Measurements from ENCODE around the gene STKLD1. TPM values are rescaled to one million over a fixed set of nuclear protein-coding genes. Genes with fewer than 3 reads are reported as not detected.
A peak's percentile ranks its signal among the peaks of the same experiment; 100 is the strongest.

STKLD1 gene
- total RNA-seq, 1 donor from 2014 or later = not detected

DNA sequence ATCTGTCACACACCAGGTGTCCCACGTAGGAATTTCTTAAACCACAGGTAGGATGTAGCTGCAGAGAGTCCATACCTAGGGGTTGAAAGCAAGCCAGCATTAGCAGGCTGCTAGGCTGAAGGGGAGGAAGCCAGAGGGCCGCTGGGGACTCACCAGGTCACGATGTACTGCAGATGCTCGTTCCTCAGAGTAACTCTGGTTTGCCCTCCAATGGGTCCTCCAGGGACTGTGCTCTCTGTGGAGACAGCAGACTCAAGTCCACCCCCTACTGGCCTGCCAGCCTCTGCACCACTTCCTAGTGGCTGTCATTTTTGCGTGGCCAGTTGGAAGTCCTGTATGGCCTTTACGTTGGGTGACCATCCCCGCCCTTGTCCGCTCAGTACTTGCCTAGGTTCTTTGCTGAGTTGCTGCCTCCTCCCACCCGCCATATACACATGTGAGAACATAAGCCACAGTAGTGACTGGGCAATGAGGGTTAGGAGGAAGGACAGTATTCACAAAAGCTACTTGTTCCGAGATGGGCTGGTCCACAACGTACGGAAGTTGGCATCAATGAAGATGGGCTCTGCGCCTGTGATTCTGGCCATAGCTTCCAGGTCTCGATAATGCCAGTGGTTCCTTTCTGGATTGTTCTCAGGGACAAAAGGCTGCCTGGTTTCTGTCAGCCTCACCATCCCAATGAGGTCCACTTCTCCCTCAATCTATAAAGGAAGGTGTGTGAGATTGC, 24.1 kb upstream of the STKLD1 start:
- Histone ChIP-seq H3K27me3 (ENCODE audit: control insufficient read depth, insufficient read depth, low read length) (no peaks in the 10 kb centered on the region), H3K4me3 (ENCODE audit: low read depth, low read length) (no peak overlapping the region), H3K36me3 (ENCODE audit: control insufficient read depth, insufficient read depth, low read length) (peaks cover 10% of the 10 kb centered on the region)
- DNase-seq (ENCODE audit: low read depth) = no peak
- TF ChIP-seq, protein P1, sequence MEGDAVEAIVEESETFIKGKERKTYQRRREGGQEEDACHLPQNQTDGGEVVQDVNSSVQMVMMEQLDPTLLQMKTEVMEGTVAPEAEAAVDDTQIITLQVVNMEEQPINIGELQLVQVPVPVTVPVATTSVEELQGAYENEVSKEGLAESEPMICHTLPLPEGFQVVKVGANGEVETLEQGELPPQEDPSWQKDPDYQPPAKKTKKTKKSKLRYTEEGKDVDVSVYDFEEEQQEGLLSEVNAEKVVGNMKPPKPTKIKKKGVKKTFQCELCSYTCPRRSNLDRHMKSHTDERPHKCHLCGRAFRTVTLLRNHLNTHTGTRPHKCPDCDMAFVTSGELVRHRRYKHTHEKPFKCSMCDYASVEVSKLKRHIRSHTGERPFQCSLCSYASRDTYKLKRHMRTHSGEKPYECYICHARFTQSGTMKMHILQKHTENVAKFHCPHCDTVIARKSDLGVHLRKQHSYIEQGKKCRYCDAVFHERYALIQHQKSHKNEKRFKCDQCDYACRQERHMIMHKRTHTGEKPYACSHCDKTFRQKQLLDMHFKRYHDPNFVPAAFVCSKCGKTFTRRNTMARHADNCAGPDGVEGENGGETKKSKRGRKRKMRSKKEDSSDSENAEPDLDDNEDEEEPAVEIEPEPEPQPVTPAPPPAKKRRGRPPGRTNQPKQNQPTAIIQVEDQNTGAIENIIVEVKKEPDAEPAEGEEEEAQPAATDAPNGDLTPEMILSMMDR (IDR thresholded peaks at IDR 0.05; ENCODE audit: insufficient read depth, low read length, poor library complexity, severe bottlenecking) = peak; percentile 67

DNA sequence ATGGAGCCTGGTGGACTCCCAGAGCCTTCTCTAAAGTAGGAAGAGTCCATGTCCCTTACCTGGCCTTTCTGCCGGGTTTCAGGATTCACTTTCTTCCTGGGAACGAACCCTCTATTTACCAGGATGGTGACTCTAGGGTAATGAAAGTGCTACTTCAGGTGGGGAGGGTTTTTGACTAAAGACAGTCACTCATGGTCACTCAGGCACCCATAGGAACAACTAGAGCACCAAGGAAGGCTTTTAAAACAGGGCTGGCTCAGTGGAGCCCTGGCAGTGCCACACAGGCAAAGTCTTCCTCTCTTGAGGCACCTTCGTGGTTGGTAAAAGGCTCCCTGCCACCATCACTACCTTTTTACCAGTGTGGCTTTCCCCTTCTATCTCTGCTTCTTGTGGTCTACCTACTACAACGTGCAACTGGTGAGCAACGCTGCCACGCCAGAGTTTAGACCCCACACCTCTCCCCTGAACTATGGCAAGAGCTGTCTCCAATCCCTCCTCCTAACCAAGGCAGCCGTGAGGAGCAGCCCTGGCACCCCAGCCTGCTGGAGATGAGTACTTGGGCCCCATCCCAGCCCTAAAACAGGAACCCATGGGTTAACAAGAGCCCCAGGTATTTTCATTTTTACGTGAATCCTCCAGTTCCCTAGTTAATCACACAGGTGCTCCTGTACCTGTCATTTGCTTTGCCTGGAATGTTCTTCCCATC, 23.4 kb upstream of the STKLD1 start:
- H3K27me3 ChIP-seq (ENCODE audit: control insufficient read depth, insufficient read depth, low read length) = no peaks in the 10 kb centered on the region
- H3K4me3 ChIP-seq (ENCODE audit: low read depth, low read length) = no peak overlapping the region
- DNase-seq (ENCODE audit: low read depth) = no peak
- H3K36me3 ChIP-seq (ENCODE audit: control insufficient read depth, insufficient read depth, low read length) = peaks cover 10% of the 10 kb centered on the region
- TF ChIP-seq, protein P1 (IDR thresholded peaks at IDR 0.05; ENCODE audit: insufficient read depth, low read length, poor library complexity, severe bottlenecking) = no peak

DNA sequence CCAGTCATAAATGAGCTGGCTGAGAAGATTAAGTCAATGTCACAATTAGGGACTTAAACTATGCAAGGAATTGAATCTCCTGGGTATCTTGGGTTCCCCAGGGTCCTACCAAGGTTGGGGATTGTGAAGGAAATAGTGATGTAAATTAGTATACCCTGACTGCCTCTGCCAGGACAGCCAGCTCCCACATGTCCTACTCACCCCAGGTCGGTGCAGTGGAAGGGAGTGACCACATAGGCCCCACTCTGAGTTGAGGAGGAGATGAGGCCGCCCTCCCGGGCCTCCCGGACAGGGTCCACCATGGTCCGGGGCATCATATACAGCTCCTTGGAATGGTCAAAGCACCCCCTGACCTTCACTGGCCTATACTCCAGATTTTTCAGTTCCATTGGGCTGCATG, 22.6 kb upstream of the STKLD1 start:
- no peak overlapping the region for H3K4me3 ChIP-seq (ENCODE audit: low read depth, low read length)
- H3K36me3 ChIP-seq (ENCODE audit: control insufficient read depth, insufficient read depth, low read length) = peaks cover 10% of the 10 kb centered on the region
- H3K27me3 ChIP-seq (ENCODE audit: control insufficient read depth, insufficient read depth, low read length) = no peaks in the 10 kb centered on the region
- TF ChIP-seq, protein P1 (IDR thresholded peaks at IDR 0.05; ENCODE audit: insufficient read depth, low read length, poor library complexity, severe bottlenecking) = no peak
- DNase-seq (ENCODE audit: low read depth) = no peak

DNA sequence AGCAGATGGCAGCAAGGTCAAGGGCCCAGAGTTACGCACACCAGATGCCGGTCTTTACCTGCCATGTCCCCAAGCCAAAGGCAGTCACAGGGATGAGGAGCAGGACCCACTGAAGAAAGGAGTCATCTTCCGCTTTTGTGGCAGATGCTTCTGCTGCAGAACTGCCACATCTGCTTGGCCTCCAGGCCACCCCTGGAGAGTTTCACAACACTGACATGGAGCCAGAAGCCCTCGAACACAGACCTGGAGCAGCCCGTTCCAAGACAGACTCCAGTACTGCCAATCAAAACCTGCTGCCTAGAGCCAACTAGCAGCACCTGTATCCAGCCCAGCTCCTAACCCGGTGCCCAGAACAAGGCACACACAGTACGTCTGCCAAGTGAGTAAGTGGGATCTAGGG, 21.4 kb upstream of the STKLD1 start:
- TF ChIP-seq, protein P1 (IDR thresholded peaks at IDR 0.05; ENCODE audit: insufficient read depth, low read length, poor library complexity, severe bottlenecking) = no peak
- DNase-seq (ENCODE audit: low read depth) = no peak
- Histone ChIP-seq H3K27me3 (ENCODE audit: control insufficient read depth, insufficient read depth, low read length) (no peaks in the 10 kb centered on the region), H3K4me3 (ENCODE audit: low read depth, low read length) (no peak overlapping the region), H3K36me3 (ENCODE audit: control insufficient read depth, insufficient read depth, low read length) (peaks cover 8% of the 10 kb centered on the region)

DNA sequence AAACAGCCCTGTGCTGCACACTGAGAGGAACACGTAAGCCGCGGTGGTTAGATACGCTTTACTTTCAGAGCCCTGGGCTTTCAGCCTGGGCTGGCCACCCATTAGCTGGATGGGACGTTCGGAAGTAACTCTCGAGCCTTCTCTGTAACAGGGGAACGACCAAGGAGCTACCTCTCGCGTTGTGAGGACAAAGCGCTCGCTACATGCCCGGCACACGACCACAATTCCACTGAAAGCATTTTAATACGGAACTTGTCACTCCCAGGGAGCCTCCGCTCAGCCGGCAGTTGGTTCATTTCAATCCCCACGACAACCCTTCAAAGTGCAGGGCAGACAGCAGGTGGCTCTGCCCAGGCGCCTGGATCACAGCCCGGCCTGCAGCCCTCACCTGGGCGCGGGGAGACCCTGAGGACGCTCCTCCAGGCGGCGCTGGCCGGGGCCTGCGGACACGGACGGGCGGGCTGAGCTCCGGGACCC, 20.2 kb upstream of the STKLD1 start:
- Histone ChIP-seq H3K4me3 (ENCODE audit: low read depth, low read length) (peak overlapping the region; percentile 83), H3K27me3 (ENCODE audit: control insufficient read depth, insufficient read depth, low read length) (no peaks in the 10 kb centered on the region), H3K36me3 (ENCODE audit: control insufficient read depth, insufficient read depth, low read length) (peaks cover 3% of the 10 kb centered on the region)
- TF ChIP-seq, protein P1 (IDR thresholded peaks at IDR 0.05; ENCODE audit: insufficient read depth, low read length, poor library complexity, severe bottlenecking) = no peak
- DNase-seq (ENCODE audit: low read depth) = no peak

Measured in kidney epithelial cell (primary cell).